OCI-LY7 (cell line): Measurements from ENCODE around the gene VPS37D. TPM values are rescaled to one million over a fixed set of nuclear protein-coding genes. Genes with fewer than 3 reads are reported as not detected.

Experiments used
- BruUV-seq: library from RNA; stranded (reverse); fragments of 400-500 nt; replicated peaks from 2 replicates; lab custom pipeline; 2021; lab: Mats Ljungman, UMichigan
- CTCF ChIA-PET: fragments of 300-600 bp; sonication (Branson Sonifier 250); formaldehyde crosslinking; loops from one replicate; lab custom pipeline; 2022; ENCODE audit warnings: antibody characterized with exemption; ENCODE audit not compliant: unreplicated experiment; lab: Charles Lee
- POLR2A ChIA-PET: fragments of 300-600 bp; sonication (Branson Sonifier 250); formaldehyde crosslinking; loops from one replicate; lab custom pipeline; 2022; ENCODE audit warnings: antibody characterized with exemption; lab: Charles Lee
- DNase-seq: peaks from one replicate; pipeline ENCODE4 v3.0.0-alpha.2; 2015; ENCODE audit warnings: low spot score
- H2AFZ ChIP-seq: fragments of 200-600 bp; sonication (generic), shearing (Covaris generic); 2 replicates; pipeline ENCODE4 v1.6.1; 2014; ENCODE audit warnings: mild to moderate bottlenecking, antibody characterized with exemption, low read length, moderate library complexity
- H3K27ac ChIP-seq: fragments of 200-600 bp; sonication (generic); 2 replicates; pipeline ENCODE4 v1.5.1; 2014; ENCODE audit warnings: mixed run types, low read depth, mild to moderate bottlenecking, moderate library complexity, low read length, inconsistent platforms; ENCODE audit not compliant: poor library complexity, severe bottlenecking
- H3K36me3 ChIP-seq: fragments of 200-600 bp; sonication (generic); 2 replicates; pipeline ENCODE4 v1.6.1; 2014; ENCODE audit warnings: mild to moderate bottlenecking, antibody characterized with exemption, low read length, moderate library complexity, mixed read lengths; ENCODE audit not compliant: insufficient read depth
- H3K4me1 ChIP-seq: fragments of 200-600 bp; sonication (generic); 2 replicates; pipeline ENCODE4 v1.5.1; 2014; ENCODE audit warnings: mild to moderate bottlenecking, low read length; ENCODE audit not compliant: insufficient read depth, poor library complexity, severe bottlenecking
- H3K4me2 ChIP-seq: fragments of 200-600 bp; sonication (generic); 2 replicates; pipeline ENCODE4 v1.6.1; 2014; ENCODE audit warnings: mild to moderate bottlenecking, low read length
- H3K4me3 ChIP-seq: fragments of 200-600 bp; sonication (generic); 2 replicates; pipeline ENCODE4 v1.5.1; 2014; ENCODE audit warnings: mild to moderate bottlenecking, low read depth, low read length; ENCODE audit not compliant: poor library complexity, severe bottlenecking
- H3K79me2 ChIP-seq: fragments of 200-600 bp; sonication (generic); 2 replicates; pipeline ENCODE4 v1.6.1; 2016; ENCODE audit warnings: low read depth, mild to moderate bottlenecking, low read length, moderate library complexity, mixed read lengths; ENCODE audit not compliant: insufficient read depth
- H3K9me2 ChIP-seq: fragments of 200-600 bp; sonication (generic); 2 replicates; pipeline ENCODE4 v1.6.1; 2016; ENCODE audit warnings: mild to moderate bottlenecking, low read length, mixed read lengths; ENCODE audit not compliant: insufficient read depth
- H3K9me3 ChIP-seq: fragments of 200-600 bp; sonication (generic); 2 replicates; pipeline ENCODE4 v1.6.1; 2014; ENCODE audit warnings: mild to moderate bottlenecking, mixed run types, low read length, mixed read lengths
- H4K20me1 ChIP-seq: fragments of 200-600 bp; sonication (generic); 2 replicates; pipeline ENCODE4 v1.6.1; 2014; ENCODE audit warnings: mild to moderate bottlenecking, antibody characterized with exemption, low read length, moderate library complexity, mixed read lengths; ENCODE audit not compliant: insufficient read depth
- CTCF ChIP-seq: fragments of 200-600 bp; sonication (generic); conservative IDR thresholded peaks from 2 replicates; pipeline ENCODE4 v1.5.1; 2014; ENCODE audit warnings: mild to moderate bottlenecking, antibody characterized with exemption, low read length, moderate library complexity, mixed read lengths
- EZH2phosphoT487 ChIP-seq: fragments of 200-600 bp; sonication (generic); IDR thresholded peaks from 2 replicates; pipeline ENCODE4 v1.6.1; 2018; ENCODE audit warnings: low read depth, borderline replicate concordance, mild to moderate bottlenecking, mixed run types, antibody characterized with exemption, low read length, moderate library complexity, mixed read lengths
- intact Hi-C: fragments of 100-400 bp; cut with micrococcal nuclease; formaldehyde crosslinking; loops from one replicate; pipeline ENCODE4 v1.10.0; 2022; ENCODE audit not compliant: unreplicated experiment
- total RNA-seq, 2 experiments: library from RNA; depleted of rRNA in 1 of 2; stranded (reverse); fragments of >200 nt in 1 of 2; shearing (Covaris generic) in 1 of 2; gene quantifications; 2 replicates each; pipeline ENCODE4 v1.2.3, GENCODE V29; 2014 to 2022

Gene VPS37D
- total RNA-seq, 2 experiments from 2014 or later, result 5.3 TPM

- Histone ChIP-seq H3K4me1 (no peaks in the 10 kb centered on the region), H3K27ac (no peak overlapping the region), H3K4me3 (no peak overlapping the region), H3K79me2 (no peaks in the 10 kb centered on the region), H3K9me3 (no peaks in the 10 kb centered on the region), H2AFZ (no peak overlapping the region), H3K9me2 (no peaks in the 10 kb centered on the region), H4K20me1 (no peaks in the 10 kb centered on the region), H3K36me3 (no peaks in the 10 kb centered on the region), H3K4me2 (no peak overlapping the region)
- ChIA-PET CTCF (no interaction called here), POLR2A (interaction anchor here (0.5 to 0.7 kb wide), 2 partner anchors 102 to 350 kb away, joined by 3 to 5 read pairs; no protein-coding TSS in a partner anchor)
- BruUV-seq, result no TSS peak
- intact Hi-C loops, result loop anchor here (1.0 kb wide), 1 partner anchor 17 kb away; no protein-coding TSS in a partner anchor
- DNase-seq, result no peak
- no peak for TF ChIP-seq EZH2phosphoT487
- TF ChIP-seq CTCF, result no peak
These were observed 39.1 kb upstream of the VPS37D start for GRCh38 chr7:73628504-73628903.

GRCh38 chr7:73631558-73631957 lies 36.1 kb upstream of the VPS37D start:
- no TSS peak for BruUV-seq
- ChIA-PET CTCF (no interaction called here), POLR2A (interaction anchor here (0.7 to 0.9 kb wide), 2 partner anchors 94 to 212 kb away, joined by 3 to 5 read pairs; no protein-coding TSS in a partner anchor)
- no peaks in the 10 kb centered on the region for H3K4me1 ChIP-seq
- no peak overlapping the region for H2AFZ ChIP-seq
- no peak overlapping the region for H3K4me2 ChIP-seq
- H3K9me3 ChIP-seq, result no peaks in the 10 kb centered on the region
- no peaks in the 10 kb centered on the region for H3K79me2 ChIP-seq
- intact Hi-C loops, result no loop called here
- no peaks in the 10 kb centered on the region for H4K20me1 ChIP-seq
- no peak overlapping the region for H3K4me3 ChIP-seq
- no peaks in the 10 kb centered on the region for H3K36me3 ChIP-seq
- no peak overlapping the region for H3K27ac ChIP-seq
- TF ChIP-seq CTCF (no peak), EZH2phosphoT487 (no peak)
- DNase-seq, result no peak
- no peaks in the 10 kb centered on the region for H3K9me2 ChIP-seq

- Histone ChIP-seq H3K4me2 (no peak overlapping the region), H3K4me1 (no peaks in the 10 kb centered on the region), H4K20me1 (no peaks in the 10 kb centered on the region), H3K27ac (no peak overlapping the region), H3K9me2 (no peaks in the 10 kb centered on the region), H2AFZ (no peak overlapping the region), H3K36me3 (no peaks in the 10 kb centered on the region), H3K9me3 (no peaks in the 10 kb centered on the region), H3K4me3 (no peak overlapping the region), H3K79me2 (no peaks in the 10 kb centered on the region)
- no peak for TF ChIP-seq CTCF
- no peak for TF ChIP-seq EZH2phosphoT487
- POLR2A ChIA-PET, result no interaction called here
- CTCF ChIA-PET, result no interaction called here
- intact Hi-C loops, result no loop called here
- no TSS peak for BruUV-seq
- DNase-seq, result no peak
These were observed 34.3 kb upstream of the VPS37D start for GRCh38 chr7:73633323-73633722.
